HUES64 (cell line): ENCODE measurements around the gene AP2B1.

Source experiments
- H3K27ac ChIP-seq: 2 replicates; pipeline ENCODE4 v1.7.0; 2013; ENCODE audit warnings: low read depth, low read length, inconsistent platforms
- H3K27me3 ChIP-seq: 2 replicates; pipeline ENCODE4 v1.6.1; 2013; ENCODE audit warnings: mild to moderate bottlenecking, low read length; ENCODE audit not compliant: insufficient read depth
- H3K36me3 ChIP-seq: 2 replicates; pipeline ENCODE4 v1.6.1; 2013; ENCODE audit warnings: mild to moderate bottlenecking, low read length; ENCODE audit not compliant: insufficient read depth
- H3K4me1 ChIP-seq: 2 replicates; pipeline ENCODE4 v1.6.1; 2013; ENCODE audit warnings: mild to moderate bottlenecking, low read length, moderate library complexity; ENCODE audit not compliant: insufficient read depth
- H3K4me3 ChIP-seq: 2 replicates; pipeline ENCODE4 v1.5.1; 2013; ENCODE audit warnings: mild to moderate bottlenecking, low read length, moderate library complexity
- H3K9ac ChIP-seq: 2 replicates; pipeline ENCODE4 v1.6.1; 2013; ENCODE audit warnings: mild to moderate bottlenecking, low read depth, low read length
- H3K9me3 ChIP-seq: 2 replicates; pipeline ENCODE4 v1.6.1; 2013; ENCODE audit warnings: low read depth, low read length; ENCODE audit not compliant: insufficient read depth
- WGBS: fragments of 150-250, 120-280 bp; methylation state at CpG from one replicate; pipeline ENCODE4 v1.1.7; 2013; ENCODE audit warnings: missing lambda C conversion rate; 5-methylcytosine and 5-hydroxymethylcytosine counted together

The AP2B1 gene

DNA sequence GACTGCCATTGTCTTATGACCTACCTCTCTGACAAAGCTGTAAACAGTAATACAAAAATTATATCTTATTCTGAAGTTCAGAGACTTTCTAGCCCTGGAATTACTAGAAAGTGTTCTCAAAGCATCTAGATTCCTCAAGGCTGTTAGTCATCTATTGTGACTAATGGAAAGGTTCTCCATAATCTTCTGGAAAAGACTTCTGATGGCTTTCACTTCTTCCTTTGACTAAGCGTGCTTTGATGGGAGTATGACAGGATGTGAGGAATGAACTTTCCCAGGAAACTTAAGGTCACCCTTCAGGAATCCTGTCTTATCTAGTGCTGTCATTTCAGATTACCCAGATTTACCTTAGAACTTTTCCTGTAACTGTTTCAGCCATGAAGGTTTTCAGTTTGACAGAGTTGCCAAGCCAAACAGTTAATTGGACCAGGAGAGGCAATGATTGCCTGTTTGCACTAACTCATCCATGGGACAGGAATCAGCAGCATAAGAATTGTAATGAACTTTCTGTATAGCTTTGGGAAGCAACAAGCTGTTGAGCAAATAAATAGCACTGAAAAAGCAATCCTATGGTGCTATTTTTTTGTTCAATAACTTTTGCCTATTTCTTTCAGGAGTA lies 43.5 kb downstream of the AP2B1 start:
- Histone ChIP-seq H3K4me1 (no peaks in the 10 kb centered on the region), H3K4me3 (no peak overlapping the region), H3K9me3 (no peaks in the 10 kb centered on the region), H3K9ac (no peak overlapping the region), H3K36me3 (peaks cover 97% of the 10 kb centered on the region), H3K27ac (no peak overlapping the region), H3K27me3 (no peaks in the 10 kb centered on the region)
- WGBS: 100% methylated on average over 1 of the region's 1 CpG

DNA sequence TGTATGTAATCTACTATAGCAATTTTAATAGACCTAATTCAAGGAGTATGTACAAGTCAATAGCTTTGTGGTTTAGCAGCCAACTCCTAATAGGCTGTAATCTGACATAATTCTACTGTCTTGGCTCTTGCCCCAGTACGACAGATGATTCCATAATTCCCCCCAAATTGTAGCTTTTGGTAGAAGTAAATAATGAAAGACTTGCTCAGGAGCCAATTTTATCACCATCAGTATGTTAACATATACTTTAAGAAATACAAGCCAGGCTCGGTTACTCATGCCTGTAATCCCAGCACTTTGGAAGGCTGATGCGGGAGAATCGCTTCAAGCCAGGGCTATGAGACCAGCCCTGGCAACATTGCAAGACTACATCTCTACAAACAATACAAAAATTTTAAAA lies 53.9 kb downstream of the AP2B1 start:
- Histone ChIP-seq H3K27me3 (no peaks in the 10 kb centered on the region), H3K36me3 (peaks cover 93% of the 10 kb centered on the region)
- 86% methylated on average over 4 of the region's 4 CpGs for WGBS

GRCh38 chr17:35645923-35646322 lies 58.8 kb downstream of the AP2B1 start:
- Histone ChIP-seq H3K36me3 (peaks cover 83% of the 10 kb centered on the region), H3K27ac (no peak overlapping the region), H3K9ac (no peak overlapping the region), H3K4me1 (no peaks in the 10 kb centered on the region), H3K4me3 (no peak overlapping the region), H3K27me3 (no peaks in the 10 kb centered on the region), H3K9me3 (no peaks in the 10 kb centered on the region)
- WGBS: 50% methylated on average over 2 of the region's 2 CpGs

More for the DNA sequence above, 53.9 kb downstream of the AP2B1 start:
- Histone ChIP-seq H3K4me1 (no peaks in the 10 kb centered on the region), H3K4me3 (no peak overlapping the region), H3K27ac (no peak overlapping the region), H3K9me3 (no peaks in the 10 kb centered on the region), H3K9ac (no peak overlapping the region)

- no peak overlapping the region for H3K27ac ChIP-seq
- H3K4me1 ChIP-seq: no peaks in the 10 kb centered on the region
- no peaks in the 10 kb centered on the region for H3K9me3 ChIP-seq
- 90% methylated on average over 1 of the region's 1 CpG for WGBS
- no peak overlapping the region for H3K9ac ChIP-seq
- H3K4me3 ChIP-seq: no peak overlapping the region
- H3K36me3 ChIP-seq: peaks cover 65% of the 10 kb centered on the region
- H3K27me3 ChIP-seq: no peaks in the 10 kb centered on the region
Measured at GRCh38 chr17:35651467-35651866, 64.3 kb downstream of the AP2B1 start.

DNA sequence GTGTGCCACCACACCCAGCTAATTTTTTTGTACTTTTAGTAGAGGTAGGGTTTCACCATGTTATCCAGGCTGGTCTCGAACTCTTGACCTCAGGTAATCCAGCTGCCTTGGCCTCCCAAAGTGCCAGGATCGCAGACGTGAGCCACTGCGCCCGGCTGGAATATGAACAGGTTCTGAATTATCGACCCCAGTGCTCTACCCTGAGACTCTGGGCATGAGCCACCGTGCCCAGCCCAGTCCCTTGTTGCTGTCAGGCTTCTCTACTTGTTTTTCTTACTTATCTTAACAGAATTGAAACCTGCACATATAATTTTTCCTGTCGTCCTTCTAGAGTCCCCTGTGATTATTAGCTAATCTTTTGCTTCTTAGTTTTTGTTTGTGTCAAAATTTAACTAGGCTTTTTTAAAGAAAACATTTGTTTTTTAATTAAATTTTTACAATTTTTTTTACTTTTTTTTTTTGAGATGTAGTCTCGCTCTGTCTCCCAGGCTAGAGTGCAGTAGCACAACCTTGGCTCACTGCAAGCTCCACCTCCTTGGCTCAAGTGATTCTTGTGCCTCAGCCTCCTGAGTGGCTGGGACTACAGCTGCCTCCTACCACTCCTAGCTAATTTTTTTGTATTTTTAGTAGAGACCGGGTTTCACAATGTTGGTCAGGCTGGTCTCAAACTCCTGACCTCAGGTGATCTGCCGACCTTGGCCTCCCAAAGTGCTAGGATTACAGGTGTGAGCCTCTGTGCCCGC lies 66.7 kb downstream of the AP2B1 start:
- no peaks in the 10 kb centered on the region for H3K4me1 ChIP-seq
- no peaks in the 10 kb centered on the region for H3K9me3 ChIP-seq
- H3K36me3 ChIP-seq: peaks cover 63% of the 10 kb centered on the region
- H3K4me3 ChIP-seq: no peak overlapping the region
- no peaks in the 10 kb centered on the region for H3K27me3 ChIP-seq
- H3K27ac ChIP-seq: no peak overlapping the region
- whole genome bisulfite sequencing: 92% methylated on average over 11 of the region's 12 CpGs
- no peak overlapping the region for H3K9ac ChIP-seq

GRCh38 chr17:35655303-35655702 lies 68.2 kb downstream of the AP2B1 start:
- H3K4me3 ChIP-seq: no peak overlapping the region
- no peak overlapping the region for H3K27ac ChIP-seq
- H3K9ac ChIP-seq: no peak overlapping the region
- 95% methylated on average over 1 of the region's 1 CpG for WGBS
- H3K36me3 ChIP-seq: peaks cover 75% of the 10 kb centered on the region
- H3K4me1 ChIP-seq: peaks cover 9% of the 10 kb centered on the region
- H3K9me3 ChIP-seq: no peaks in the 10 kb centered on the region
- H3K27me3 ChIP-seq: no peaks in the 10 kb centered on the region

DNA sequence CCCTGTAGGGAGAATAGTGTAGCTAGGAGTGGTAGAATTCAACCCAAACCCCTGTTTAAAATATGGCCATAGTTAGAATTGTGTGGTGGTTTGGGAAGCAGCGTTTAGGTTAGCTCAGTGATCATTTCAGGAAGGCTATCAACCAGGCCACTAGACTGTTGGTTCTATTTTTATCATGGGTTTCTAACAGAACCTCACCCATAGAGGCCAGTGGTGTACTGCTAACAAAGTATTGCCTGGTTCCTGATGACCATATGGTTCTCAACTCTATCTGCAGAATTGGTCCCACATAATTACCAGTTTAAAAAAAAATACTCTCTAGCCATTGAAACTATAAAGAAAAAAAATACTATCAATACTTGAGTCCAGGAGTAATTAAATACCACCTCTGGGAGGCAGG lies 73.8 kb downstream of the AP2B1 start:
- 100% methylated on average over 1 of the region's 1 CpG for WGBS
- no peaks in the 10 kb centered on the region for H3K9me3 ChIP-seq
- peaks cover 9% of the 10 kb centered on the region for H3K4me1 ChIP-seq
- no peak overlapping the region for H3K27ac ChIP-seq
- H3K36me3 ChIP-seq: peaks cover 82% of the 10 kb centered on the region
- H3K27me3 ChIP-seq: no peaks in the 10 kb centered on the region
- no peak overlapping the region for H3K9ac ChIP-seq
- no peak overlapping the region for H3K4me3 ChIP-seq

DNA sequence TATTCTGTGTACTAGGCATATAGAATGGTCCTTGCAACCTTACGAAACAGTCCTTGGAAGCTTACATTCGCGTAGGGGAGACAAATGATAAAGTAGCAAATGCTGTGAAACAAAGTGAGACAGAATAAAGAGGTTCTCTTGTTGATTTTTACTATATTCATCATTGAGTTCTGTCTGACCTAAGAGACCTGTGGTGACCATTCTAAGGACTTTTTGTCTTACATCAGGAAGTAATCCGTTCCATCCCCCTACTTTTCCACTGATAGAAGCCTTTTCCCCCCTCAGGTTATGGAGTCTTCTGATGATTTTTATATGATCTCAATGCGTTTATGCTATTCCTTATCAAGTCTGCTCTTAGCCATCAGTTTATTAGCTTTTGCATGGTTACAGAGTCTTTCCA lies 77.6 kb downstream of the AP2B1 start:
- Histone ChIP-seq H3K9me3 (no peaks in the 10 kb centered on the region), H3K27ac (no peak overlapping the region), H3K4me3 (no peak overlapping the region), H3K27me3 (no peaks in the 10 kb centered on the region), H3K9ac (no peak overlapping the region), H3K4me1 (peaks cover 11% of the 10 kb centered on the region), H3K36me3 (peaks cover 66% of the 10 kb centered on the region)
- WGBS: 93% methylated on average over 5 of the region's 5 CpGs

GRCh38 chr17:35665662-35666061 lies 78.5 kb downstream of the AP2B1 start:
- Histone ChIP-seq H3K9me3 (no peaks in the 10 kb centered on the region), H3K27ac (no peak overlapping the region), H3K9ac (no peak overlapping the region), H3K4me3 (no peak overlapping the region), H3K4me1 (peaks cover 8% of the 10 kb centered on the region; the same call in 1 of the 2 replicates), H3K36me3 (peaks cover 70% of the 10 kb centered on the region), H3K27me3 (no peaks in the 10 kb centered on the region)
- WGBS: 97% methylated on average over 2 of the region's 2 CpGs

DNA sequence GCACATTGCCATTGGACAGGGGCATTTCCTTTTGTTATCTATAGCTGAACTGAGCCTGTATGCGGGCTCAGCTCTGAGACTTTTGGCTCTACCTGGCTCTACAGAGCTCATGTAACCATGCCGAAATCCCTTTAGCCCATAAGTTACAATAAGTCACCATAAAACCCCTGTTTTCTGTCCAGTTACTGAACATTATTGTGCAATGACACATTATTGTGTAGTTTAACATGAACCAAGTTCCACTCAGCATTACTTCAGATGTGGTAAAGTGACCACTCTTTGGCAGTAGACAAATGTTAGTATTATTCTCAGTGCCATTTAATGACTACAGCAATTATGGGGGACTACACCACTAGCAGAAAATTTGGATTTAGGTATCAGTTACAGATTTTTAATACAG lies 78.9 kb downstream of the AP2B1 start:
- no peak overlapping the region for H3K27ac ChIP-seq
- no peaks in the 10 kb centered on the region for H3K9me3 ChIP-seq
- no peak overlapping the region for H3K4me3 ChIP-seq
- peaks cover 8% of the 10 kb centered on the region; the same call in 1 of the 2 replicates for H3K4me1 ChIP-seq
- 47% methylated on average over 2 of the region's 2 CpGs for WGBS
- no peaks in the 10 kb centered on the region for H3K27me3 ChIP-seq
- no peak overlapping the region; the same call in 1 of the 2 replicates for H3K9ac ChIP-seq
- peaks cover 74% of the 10 kb centered on the region for H3K36me3 ChIP-seq

DNA sequence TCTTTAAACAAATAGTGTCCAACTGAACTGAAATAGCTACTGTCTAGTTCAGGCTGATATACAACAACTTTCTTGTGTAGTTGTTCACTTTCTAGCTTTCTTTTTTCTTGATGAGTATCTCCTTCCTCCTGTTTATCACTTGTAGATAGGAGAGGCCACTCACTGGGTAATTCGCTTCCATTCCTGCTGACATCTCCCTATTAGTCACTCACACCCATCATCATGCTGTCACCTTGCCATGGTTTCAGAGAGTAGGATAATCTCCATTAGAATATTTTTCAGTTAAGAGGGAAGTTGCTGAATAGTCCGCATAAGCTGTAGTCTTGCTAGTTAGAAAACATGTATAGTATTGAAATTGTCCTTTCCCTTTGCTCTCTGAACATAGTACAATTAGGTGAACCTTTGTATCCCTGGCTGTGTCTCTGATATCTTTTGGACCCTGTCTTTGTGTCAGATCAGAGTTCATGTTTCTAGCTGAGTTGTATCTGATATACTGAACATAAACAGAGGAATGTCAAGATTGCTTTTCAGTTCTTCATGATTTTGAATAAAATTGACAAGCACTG lies 79.9 kb downstream of the AP2B1 start:
- WGBS: 91% methylated on average over 2 of the region's 2 CpGs
- Histone ChIP-seq H3K4me1 (peaks cover 8% of the 10 kb centered on the region; the same call in 1 of the 2 replicates), H3K9ac (no peak overlapping the region), H3K36me3 (peaks cover 75% of the 10 kb centered on the region), H3K9me3 (no peaks in the 10 kb centered on the region), H3K27ac (no peak overlapping the region), H3K4me3 (no peak overlapping the region), H3K27me3 (no peaks in the 10 kb centered on the region)
